Mammary epithelial cell (primary cell): ENCODE data around the gene GPRC5C.

ENCODE experiments used
- CTCF ChIP-seq, 2 donors: IDR thresholded peaks in 1 of 2; conservative IDR thresholded peaks in 1 of 2; 2 replicates each; pipeline ENCODE4 v1.5.1; 2011 to 2012; ENCODE audit warnings: inconsistent platforms in 2 of 2, low read length in 2 of 2, mild to moderate bottlenecking in 2 of 2, control low read depth in 1 of 2, low read depth in 1 of 2; ENCODE audit not compliant: insufficient read depth in 1 of 2; ENCODE audit errors: extremely low read depth in 1 of 2
- EZH2 ChIP-seq: IDR thresholded peaks from 2 replicates; pipeline ENCODE4 v1.6.1; 2012; ENCODE audit warnings: low read length, inconsistent platforms, borderline replicate concordance

GRCh38 chr17:74393346-74393942 is 38.4 kb upstream of the GPRC5C start:
- no peak for TF ChIP-seq CTCF (conservative IDR thresholded peaks at IDR 0.05 in 1 of 2, IDR thresholded peaks at IDR 0.05 in 1 of 2; ENCODE audit: extremely low read depth in 1 of 2, insufficient read depth in 1 of 2, low read depth in 1 of 2, low read length in 2 of 2)
- no peak for TF ChIP-seq EZH2
